Measurements from ENCODE around the gene PIK3R6.

Gene PIK3R6

DNA sequence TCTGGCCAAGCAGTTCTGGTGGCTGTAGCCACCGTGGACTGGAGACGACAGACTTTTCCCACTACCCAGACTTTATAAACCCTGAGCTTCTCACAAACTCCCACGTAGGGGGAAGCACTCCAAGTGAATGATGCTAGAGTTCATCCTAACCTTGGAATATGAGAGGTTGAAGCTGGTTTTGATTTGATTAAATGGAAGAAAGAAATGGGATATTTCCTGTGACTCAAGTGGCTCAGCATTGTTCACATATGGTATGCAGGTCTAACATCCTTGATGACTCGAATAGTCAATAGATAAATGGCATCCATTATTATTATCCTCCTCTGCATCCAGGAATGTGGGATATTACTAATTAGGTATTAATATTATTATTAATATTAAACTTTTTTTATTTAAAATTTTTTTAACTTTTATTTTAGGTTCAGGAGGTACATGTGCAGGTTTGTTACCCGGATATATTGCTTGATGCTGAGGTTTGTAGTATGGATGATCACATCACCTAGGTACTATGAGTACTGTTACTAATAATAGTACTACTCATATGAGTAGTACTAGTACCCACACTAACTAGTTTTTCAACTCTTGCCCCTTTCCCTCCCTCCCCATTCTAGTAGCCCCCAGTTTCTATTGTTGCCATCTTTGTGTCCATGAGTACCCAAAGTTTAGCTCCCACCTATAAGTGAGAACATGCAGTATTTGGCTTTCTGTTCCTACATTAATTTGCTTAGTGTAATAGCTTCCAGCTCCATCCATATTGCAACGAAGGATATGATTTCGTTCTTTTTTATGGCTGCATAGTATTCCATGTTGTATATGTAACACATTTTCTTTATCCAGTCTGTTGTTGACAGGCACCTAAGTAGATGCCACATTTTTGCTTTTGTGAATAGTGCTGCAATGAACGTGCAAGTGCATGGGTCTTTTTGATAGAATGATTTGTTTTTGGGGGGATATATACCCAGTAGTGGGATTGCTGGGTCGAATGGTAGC is 22.9 kb downstream of the PIK3R6 start:
- no peak for DNase-seq (ENCODE audit: extremely low read depth, low read depth)

DNA sequence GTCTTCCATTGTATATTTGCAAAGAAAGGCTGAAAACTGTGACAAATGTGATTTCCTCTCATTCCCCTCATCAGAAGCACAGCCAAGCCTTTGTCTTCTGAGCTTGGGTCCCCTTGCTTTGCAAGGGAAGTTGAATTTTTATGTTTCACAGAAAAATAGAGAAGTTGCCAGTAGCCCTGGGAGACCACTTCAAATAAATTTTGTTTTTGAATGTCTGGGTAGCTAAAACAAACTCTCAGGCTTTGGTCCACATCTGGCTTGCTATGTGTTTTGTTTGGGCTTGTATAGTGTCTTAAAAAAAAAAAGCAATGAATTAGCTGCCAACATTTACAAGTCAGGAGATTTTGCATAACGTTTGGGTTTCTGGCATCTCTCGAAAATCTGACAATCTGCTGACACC is 24.1 kb downstream of the PIK3R6 start:
- TF ChIP-seq CTCF (IDR thresholded peaks at IDR 0.05; ENCODE audit: low read depth, low read length) = no peak
- DNase-seq (ENCODE audit: extremely low read depth, low read depth) = no peak

More for the DNA sequence above, 22.9 kb downstream of the PIK3R6 start:
- no peak for TF ChIP-seq CTCF (IDR thresholded peaks at IDR 0.05; ENCODE audit: low read depth, low read length)

- no peak for TF ChIP-seq CTCF (IDR thresholded peaks at IDR 0.05; ENCODE audit: low read depth, low read length)
- no peak for DNase-seq (ENCODE audit: extremely low read depth, low read depth)
Measured at GRCh38 chr17:8841844-8842243, 25.6 kb downstream of the PIK3R6 start.

DNA sequence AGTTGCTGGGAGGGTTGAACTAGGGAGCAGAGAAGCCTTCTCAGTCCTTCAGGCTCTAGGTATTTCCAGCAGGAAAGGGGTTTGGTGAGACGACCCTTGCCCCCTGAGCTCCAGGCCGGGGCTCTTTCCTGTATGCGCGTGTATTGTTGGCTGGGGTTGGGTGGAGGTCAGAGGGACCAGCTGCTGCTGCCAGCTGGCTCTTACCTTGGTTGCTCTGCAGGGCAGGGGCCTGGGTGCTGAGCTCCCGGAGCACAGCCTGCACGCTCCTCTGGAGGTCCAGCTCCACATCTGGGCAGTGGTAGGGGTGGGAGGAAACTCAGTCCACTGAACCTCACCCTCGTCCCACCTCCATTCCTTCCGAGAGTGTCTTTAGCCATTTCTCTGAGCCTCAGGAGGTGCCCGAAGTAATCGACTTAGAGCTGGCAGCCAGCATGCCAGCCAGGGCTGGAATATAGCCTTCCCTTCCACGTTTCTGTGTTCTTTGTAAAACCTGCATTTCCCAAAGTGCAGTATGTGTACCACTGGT is 28.0 kb downstream of the PIK3R6 start:
- TF ChIP-seq CTCF (IDR thresholded peaks at IDR 0.05; ENCODE audit: low read depth, low read length) = no peak
- no peak for DNase-seq (ENCODE audit: extremely low read depth, low read depth)

DNA sequence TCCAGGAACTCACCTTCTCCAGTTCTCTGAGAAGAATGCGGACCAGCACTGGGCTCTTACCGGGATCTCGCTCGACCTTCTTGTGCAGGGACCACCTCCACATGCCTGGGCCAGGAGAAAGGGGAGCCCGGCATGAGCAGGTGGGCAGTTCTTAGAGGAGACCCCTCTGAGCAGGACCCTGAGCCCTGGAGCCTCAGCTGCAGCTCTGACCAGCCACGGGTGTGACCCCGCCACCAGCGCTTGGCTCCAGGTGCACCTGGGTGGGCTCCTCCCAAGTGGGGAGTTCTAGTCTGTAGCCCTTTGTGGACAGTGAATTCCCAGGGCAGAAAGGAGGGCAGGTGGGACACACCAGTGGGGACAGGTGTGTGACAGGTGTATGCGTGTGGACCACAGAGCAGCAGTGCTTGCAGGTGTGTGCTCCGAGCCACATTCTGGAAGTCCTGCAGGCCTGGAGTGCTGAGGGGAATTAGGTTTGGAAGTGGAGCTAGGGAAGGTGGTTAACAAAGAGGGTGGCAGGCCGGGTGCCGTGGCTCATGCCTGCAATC is 28.9 kb downstream of the PIK3R6 start:
- no peak for DNase-seq (ENCODE audit: extremely low read depth, low read depth)

GRCh38 chr17:8837563-8838075 is 29.9 kb downstream of the PIK3R6 start:
- DNase-seq (ENCODE audit: extremely low read depth, low read depth) = no peak
- no peak for TF ChIP-seq CTCF (IDR thresholded peaks at IDR 0.05; ENCODE audit: low read depth, low read length)

More for the DNA sequence above, 28.9 kb downstream of the PIK3R6 start:
- no peak for TF ChIP-seq CTCF (IDR thresholded peaks at IDR 0.05; ENCODE audit: low read depth, low read length)

All from AG09319 (cell line).